KMS-11 (cell line): ENCODE measurements around the gene XAB2.

Source experiments
- H2AFZ ChIP-seq: fragments of 200-600 bp; sonication (generic); 2 replicates; pipeline ENCODE4 v1.6.1; 2016; ENCODE audit warnings: antibody characterized with exemption, mixed run types, low read depth
- H3K27ac ChIP-seq: fragments of 200-600 bp; sonication (generic); 2 replicates; pipeline ENCODE4 v1.6.1; 2016; ENCODE audit warnings: mild to moderate bottlenecking, mixed run types
- H3K27me3 ChIP-seq: fragments of 200-600 bp; sonication (generic); 2 replicates; pipeline ENCODE4 v1.6.1; 2017; ENCODE audit warnings: mild to moderate bottlenecking, low read depth, mixed run types, moderate library complexity; ENCODE audit not compliant: insufficient read depth
- H3K36me3 ChIP-seq: fragments of 200-600 bp; sonication (generic); 2 replicates; pipeline ENCODE4 v1.6.1; 2017; ENCODE audit warnings: mild to moderate bottlenecking, mixed run types; ENCODE audit not compliant: insufficient read depth
- H3K4me1 ChIP-seq: fragments of 200-600 bp; sonication (generic); 2 replicates; pipeline ENCODE4 v1.6.1; 2016; ENCODE audit warnings: mild to moderate bottlenecking, low read depth, mixed run types; ENCODE audit not compliant: poor library complexity, severe bottlenecking
- H3K4me2 ChIP-seq: fragments of 200-600 bp; sonication (generic); 2 replicates; pipeline ENCODE4 v1.7.0; 2016; ENCODE audit warnings: mild to moderate bottlenecking, mixed run types
- H3K4me3 ChIP-seq: fragments of 200-600 bp; sonication (generic); IDR thresholded peaks from 2 replicates; pipeline ENCODE4 v1.6.1; 2017; ENCODE audit warnings: low read depth, low read length, mixed read lengths; ENCODE audit not compliant: insufficient read depth
- H3K79me2 ChIP-seq: fragments of 200-600 bp; sonication (generic); 2 replicates; pipeline ENCODE4 v1.6.1; 2016; ENCODE audit warnings: low read depth, mixed run types; ENCODE audit not compliant: insufficient read depth
- H3K9ac ChIP-seq: fragments of 200-600 bp; sonication (generic); 2 replicates; pipeline ENCODE4 v1.6.1; 2016; ENCODE audit warnings: mild to moderate bottlenecking, mixed run types
- H4K20me1 ChIP-seq: fragments of 200-600 bp; sonication (generic); 2 replicates; pipeline ENCODE4 v1.6.1; 2016; ENCODE audit warnings: mild to moderate bottlenecking, mixed run types; ENCODE audit not compliant: insufficient read depth
- CTCF ChIP-seq: fragments of 200-600 bp; sonication (generic); conservative IDR thresholded peaks from 2 replicates; pipeline ENCODE4 v1.6.1; 2017; ENCODE audit warnings: low read depth, mild to moderate bottlenecking, antibody characterized with exemption, low read length, moderate library complexity, mixed read lengths

The XAB2 gene

GRCh38 chr19:7617172-7617571 is 12.2 kb downstream of the XAB2 start:
- Histone ChIP-seq H4K20me1 (no peaks in the 10 kb centered on the region), H3K4me2 (no peak overlapping the region), H3K79me2 (no peaks in the 10 kb centered on the region), H3K36me3 (no peaks in the 10 kb centered on the region), H3K4me3 (no peak overlapping the region), H2AFZ (no peak overlapping the region), H3K4me1 (no peaks in the 10 kb centered on the region), H3K27me3 (no peaks in the 10 kb centered on the region), H3K27ac (no peak overlapping the region), H3K9ac (no peak overlapping the region)
- no peak for TF ChIP-seq CTCF

- no peaks in the 10 kb centered on the region for H4K20me1 ChIP-seq
- no peaks in the 10 kb centered on the region for H3K79me2 ChIP-seq
- H3K27me3 ChIP-seq: no peaks in the 10 kb centered on the region
- H3K4me2 ChIP-seq: no peak overlapping the region
- no peak overlapping the region for H3K4me3 ChIP-seq
- H3K9ac ChIP-seq: no peak overlapping the region
- TF ChIP-seq CTCF: no peak
- no peak overlapping the region for H2AFZ ChIP-seq
- H3K4me1 ChIP-seq: no peaks in the 10 kb centered on the region
- H3K27ac ChIP-seq: no peak overlapping the region
- no peaks in the 10 kb centered on the region for H3K36me3 ChIP-seq
Observed at GRCh38 chr19:7614859-7615741, 14.2 kb downstream of the XAB2 start.

- Histone ChIP-seq H3K4me1 (no peaks in the 10 kb centered on the region), H3K4me2 (no peak overlapping the region), H3K79me2 (no peaks in the 10 kb centered on the region), H4K20me1 (no peaks in the 10 kb centered on the region), H3K27ac (no peak overlapping the region), H3K36me3 (no peaks in the 10 kb centered on the region), H3K9ac (no peak overlapping the region), H2AFZ (no peak overlapping the region), H3K27me3 (no peaks in the 10 kb centered on the region), H3K4me3 (no peak overlapping the region)
- TF ChIP-seq CTCF: no peak
Observed at GRCh38 chr19:7612282-7613274, 16.8 kb downstream of the XAB2 start.

- Histone ChIP-seq H3K4me3 (no peak overlapping the region), H4K20me1 (no peaks in the 10 kb centered on the region), H3K4me1 (no peaks in the 10 kb centered on the region), H2AFZ (no peak overlapping the region), H3K4me2 (no peak overlapping the region), H3K27me3 (no peaks in the 10 kb centered on the region), H3K27ac (no peak overlapping the region), H3K36me3 (no peaks in the 10 kb centered on the region), H3K79me2 (no peaks in the 10 kb centered on the region), H3K9ac (no peak overlapping the region)
- no peak for TF ChIP-seq CTCF
Observed at GRCh38 chr19:7611541-7612279, 17.6 kb downstream of the XAB2 start.
